ENCODE results near the gene ERCC4. TPM values are rescaled to one million over a fixed set of nuclear protein-coding genes. Genes with fewer than 3 reads are reported as not detected.

The ERCC4 gene
- total and polyA plus RNA-seq, 2 of the 8 experiments (the other 6 are each of a cell fraction or from before 2014, with no cell fraction given) = 1.6 to 13.2 TPM

DNA sequence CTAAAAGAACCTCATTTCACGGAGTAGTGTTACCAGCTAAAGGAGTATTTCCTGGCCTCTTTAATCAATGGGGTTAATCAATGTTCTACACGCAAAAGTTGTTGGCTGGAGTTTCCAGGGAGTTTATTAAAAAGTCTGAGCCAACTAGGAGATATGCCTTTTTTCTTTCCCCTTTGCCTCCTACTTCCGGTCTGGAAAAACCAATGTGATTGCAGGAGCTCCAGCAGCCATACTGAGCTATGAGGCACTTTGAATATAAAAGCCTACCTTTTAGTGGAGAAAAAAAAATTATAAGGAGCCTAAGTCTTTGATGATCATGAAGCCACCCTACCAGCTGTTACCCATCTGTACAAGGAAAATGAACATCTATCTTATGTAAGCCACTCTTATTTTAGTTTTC is 17.9 kb upstream of the ERCC4 start:
- WGBS, 2 experiments (ENCODE audit: extremely low coverage in 1 of 2, insufficient coverage in 1 of 2, insufficient read length in 1 of 2, insufficient replicate concordance in 2 of 2, low coverage in 1 of 2, low lambda C conversion rate in 2 of 2, missing lambda C conversion rate in 1 of 2) = 96% methylated on average over 3 of the region's 3 CpGs; no CpG with 5 or more reads in 1 of the 2 experiments
- Histone ChIP-seq H4K20me1 (replicated peaks in 1 of 2; ENCODE audit: control insufficient read depth in 1 of 2, insufficient read depth in 2 of 2, low read length in 2 of 2) (no peaks in the 10 kb centered on the region), H3K4ac (replicated peaks; ENCODE audit: insufficient read length, low read depth, low read length) (no peak overlapping the region), H3K27ac (ENCODE audit: low read depth, low read length) (no peak overlapping the region), H2BK120ac (replicated peaks; ENCODE audit: low read depth, low read length) (no peak overlapping the region), H3K14ac (ENCODE audit: insufficient read length) (no peak overlapping the region), H3K36me3 (ENCODE audit: control insufficient read depth in 2 of 4, insufficient read depth in 4 of 4, low read length in 3 of 4) (no peaks in the 10 kb centered on the region), H2BK5ac (ENCODE audit: low read depth, low read length) (no peak overlapping the region), H3K9me3 (ENCODE audit: insufficient read depth in 2 of 2, low read depth in 1 of 2, low read length in 1 of 2) (no peaks in the 10 kb centered on the region), H3K56ac (replicated peaks; ENCODE audit: insufficient read length, low read depth, low read length) (no peak overlapping the region), H3K79me1 (ENCODE audit: low read depth, low read length) (no peaks in the 10 kb centered on the region), H3K9ac (replicated peaks in 1 of 4; ENCODE audit: extremely low read depth in 1 of 4, low read depth in 3 of 4, low read length in 3 of 4) (no peak overlapping the region), H3K23ac (ENCODE audit: insufficient read length) (no peak overlapping the region), H4K91ac (replicated peaks; ENCODE audit: insufficient read length, low read length) (no peak overlapping the region), H4K8ac (ENCODE audit: extremely low read depth, insufficient read depth, low read length) (no peak overlapping the region), H3K4me2 (ENCODE audit: insufficient read depth in 1 of 2, low read depth in 2 of 2, low read length in 2 of 2) (no peak overlapping the region), H3K4me1 (replicated peaks in 1 of 4; ENCODE audit: control insufficient read depth in 3 of 4, insufficient read depth in 4 of 4, low read length in 3 of 4) (no peaks in the 10 kb centered on the region), H2BK12ac (ENCODE audit: low read depth, low read length) (no peak overlapping the region), H3K79me2 (ENCODE audit: control insufficient read depth in 1 of 2, insufficient read depth in 2 of 2, low read length in 2 of 2) (no peaks in the 10 kb centered on the region), H3K4me3 (ENCODE audit: extremely low read depth in 1 of 4, insufficient read depth in 2 of 4, low read depth in 3 of 4, low read length in 4 of 4) (no peak overlapping the region), H2BK15ac (ENCODE audit: low read length) (no peak overlapping the region), H3K18ac (ENCODE audit: extremely low read depth, low read length) (no peak overlapping the region), H2BK20ac (ENCODE audit: low read length) (no peak overlapping the region), H2AK5ac (ENCODE audit: low read depth, low read length) (no peak overlapping the region), H3K23me2 (ENCODE audit: low read depth, low read length) (no peaks in the 10 kb centered on the region), H2AFZ (ENCODE audit: low read length) (no peak overlapping the region), H3K27me3 (replicated peaks in 1 of 4; ENCODE audit: control insufficient read depth in 3 of 4, extremely low read depth in 1 of 4, insufficient read depth in 3 of 4, low read length in 3 of 4) (no peaks in the 10 kb centered on the region), H4K5ac (ENCODE audit: insufficient read length, low read depth, low read length) (no peak overlapping the region)
- POLR2A ChIA-PET (ENCODE audit: partially characterized antibody) = interaction anchor here (0.8 kb wide), 1 partner anchor 11 kb away, joined by 4 read pairs; no protein-coding TSS in a partner anchor
- TF ChIP-seq KDM1A (IDR thresholded peaks at IDR 0.05; ENCODE audit: borderline replicate concordance, low read length) = 0 out of 2 replicates have a peak, but pooled peaks have one; percentile 51
- TF ChIP-seq KDM5A (IDR thresholded peaks at IDR 0.05; ENCODE audit: low read length) = no peak
- CTCF ChIA-PET (ENCODE audit: partially characterized antibody) = interaction anchor here (1.0 to 1.7 kb wide), 5 partner anchors 16 to 384 kb away, joined by 3 to 6 read pairs (median 4); partner anchors contain the start of gene ERCC4
- no peak for DNase-seq (ENCODE audit: low read depth in 1 of 2, low spot score in 2 of 2)
- no peak for FAIRE-seq
